OCI-LY1 (cell line): ENCODE results near the gene AMOTL1.

ENCODE experiments used
- H2AFZ ChIP-seq: fragments of 200-600 bp; sonication (generic), shearing (Covaris generic); 2 replicates; pipeline ENCODE4 v1.6.0; 2014; ENCODE audit warnings: antibody characterized with exemption, mild to moderate bottlenecking, low read length
- H3F3A ChIP-seq: fragments of 200-600 bp; sonication (generic), shearing (Covaris generic); 2 replicates; pipeline ENCODE4 v1.6.0; 2014; ENCODE audit warnings: mild to moderate bottlenecking, antibody characterized with exemption, low read length, moderate library complexity; ENCODE audit not compliant: insufficient read depth
- H3K27ac ChIP-seq: fragments of 200-600 bp; sonication (generic); 2 replicates; pipeline ENCODE4 v1.5.1; 2014; ENCODE audit warnings: low read length, mixed run types, mild to moderate bottlenecking, low read depth; ENCODE audit not compliant: poor library complexity, severe bottlenecking
- H3K27me3 ChIP-seq: fragments of 200-600 bp; sonication (generic); 2 replicates; pipeline ENCODE4 v1.6.0; 2014; ENCODE audit warnings: antibody characterized with exemption, mild to moderate bottlenecking, low read length, moderate library complexity; ENCODE audit not compliant: insufficient read depth
- H3K36me3 ChIP-seq: fragments of 200-600 bp; sonication (generic); 2 replicates; pipeline ENCODE4 v1.6.1; 2014; ENCODE audit warnings: mild to moderate bottlenecking, antibody characterized with exemption, low read length, moderate library complexity, mixed read lengths; ENCODE audit not compliant: insufficient read depth
- H3K4me1 ChIP-seq: fragments of 200-600 bp; sonication (generic); 2 replicates; pipeline ENCODE4 v1.5.1; 2014; ENCODE audit warnings: mild to moderate bottlenecking, low read length, moderate library complexity; ENCODE audit not compliant: insufficient read depth, severe bottlenecking
- H3K4me2 ChIP-seq: fragments of 200-600 bp; sonication (generic), shearing (Covaris generic); 2 replicates; pipeline ENCODE4 v1.6.1; 2014; ENCODE audit warnings: low read length
- H3K4me3 ChIP-seq: fragments of 200-600 bp; sonication (generic); 2 replicates; pipeline ENCODE4 v1.5.1; 2014; ENCODE audit warnings: low read length, low read depth, mild to moderate bottlenecking, mixed read lengths; ENCODE audit not compliant: poor library complexity, severe bottlenecking
- H3K79me2 ChIP-seq: fragments of 200-600 bp; shearing (Covaris generic); 2 replicates; pipeline ENCODE4 v1.6.1; 2016; ENCODE audit warnings: mixed run types, low read length, mixed read lengths; ENCODE audit not compliant: insufficient read depth
- H3K9ac ChIP-seq: fragments of 200-600 bp; sonication (generic), shearing (Covaris generic); 2 replicates; pipeline ENCODE4 v1.6.1; 2014; ENCODE audit warnings: mild to moderate bottlenecking, low read length, mixed read lengths
- H3K9me2 ChIP-seq: fragments of 200-600 bp; sonication (generic), shearing (Covaris generic); 2 replicates; pipeline ENCODE4 v1.6.1; 2014; ENCODE audit warnings: low read depth, mild to moderate bottlenecking, low read length, mixed read lengths
- H3K9me3 ChIP-seq: fragments of 200-600 bp; shearing (Covaris generic); 2 replicates; pipeline ENCODE4 v1.6.1; 2014; ENCODE audit warnings: low read length, mixed read lengths
- H4K20me1 ChIP-seq: fragments of 200-600 bp; sonication (generic), shearing (Covaris generic); 2 replicates; pipeline ENCODE4 v1.6.0; 2016; ENCODE audit warnings: mild to moderate bottlenecking, low read length; ENCODE audit not compliant: insufficient read depth
- CTCF ChIP-seq: fragments of 200-600 bp; sonication (generic), shearing (Covaris generic); IDR thresholded peaks from 2 replicates; pipeline ENCODE4 v1.5.1; 2017; ENCODE audit warnings: mild to moderate bottlenecking, antibody characterized with exemption, low read length, moderate library complexity, mixed read lengths
- EZH2 ChIP-seq: fragments of 200-600 bp; sonication (generic), shearing (Covaris generic); IDR thresholded peaks from 2 replicates; pipeline ENCODE4 v1.8.0; 2017; ENCODE audit warnings: borderline replicate concordance, mixed run types, mild to moderate bottlenecking, antibody characterized with exemption, low read length, moderate library complexity, mixed read lengths

Gene AMOTL1

GRCh38 chr11:94856443-94856842, 88.3 kb downstream of the AMOTL1 start:
- no peak overlapping the region for H3K4me2 ChIP-seq
- no peaks in the 10 kb centered on the region for H3K9me3 ChIP-seq
- no peak overlapping the region for H3K9ac ChIP-seq
- H2AFZ ChIP-seq: no peak overlapping the region
- no peaks in the 10 kb centered on the region for H3K79me2 ChIP-seq
- no peaks in the 10 kb centered on the region for H3K27me3 ChIP-seq
- no peaks in the 10 kb centered on the region for H4K20me1 ChIP-seq
- no peaks in the 10 kb centered on the region for H3F3A ChIP-seq
- no peaks in the 10 kb centered on the region for H3K9me2 ChIP-seq
- no peak for TF ChIP-seq CTCF
- TF ChIP-seq EZH2: no peak
- H3K4me3 ChIP-seq: no peak overlapping the region
- H3K27ac ChIP-seq: no peak overlapping the region
- no peaks in the 10 kb centered on the region for H3K4me1 ChIP-seq
- H3K36me3 ChIP-seq: no peaks in the 10 kb centered on the region

GRCh38 chr11:94857337-94857736, 89.2 kb downstream of the AMOTL1 start:
- Histone ChIP-seq H2AFZ (no peak overlapping the region), H3K4me2 (no peak overlapping the region), H3K4me3 (no peak overlapping the region), H3K79me2 (no peaks in the 10 kb centered on the region), H3K27me3 (no peaks in the 10 kb centered on the region), H3K9ac (no peak overlapping the region), H3K36me3 (no peaks in the 10 kb centered on the region), H3K9me3 (no peaks in the 10 kb centered on the region), H3K9me2 (no peaks in the 10 kb centered on the region), H3F3A (no peaks in the 10 kb centered on the region), H3K27ac (no peak overlapping the region), H3K4me1 (no peaks in the 10 kb centered on the region), H4K20me1 (no peaks in the 10 kb centered on the region)
- no peak for TF ChIP-seq CTCF
- TF ChIP-seq EZH2: no peak

- Histone ChIP-seq H3K36me3 (no peaks in the 10 kb centered on the region), H3K4me1 (no peaks in the 10 kb centered on the region), H3K9ac (no peak overlapping the region), H2AFZ (no peak overlapping the region), H3K9me3 (no peaks in the 10 kb centered on the region), H3K27ac (no peak overlapping the region), H3K79me2 (no peaks in the 10 kb centered on the region), H3K4me3 (no peak overlapping the region), H4K20me1 (no peaks in the 10 kb centered on the region), H3K27me3 (no peaks in the 10 kb centered on the region), H3K4me2 (no peak overlapping the region), H3F3A (no peaks in the 10 kb centered on the region), H3K9me2 (no peaks in the 10 kb centered on the region)
- TF ChIP-seq EZH2 (no peak), CTCF (no peak)
These were observed 90.0 kb downstream of the AMOTL1 start for GRCh38 chr11:94858012-94858705.
